IMR-90 (cell line): ENCODE measurements around the gene SDK1.

Experiments
- CEBPB ChIP-seq: IDR thresholded peaks from 2 replicates; pipeline ENCODE4 v1.6.1; 2012; ENCODE audit warnings: low read depth, low read length, improper control_type of control experiment
- CHD1 ChIP-seq: IDR thresholded peaks from 2 replicates; pipeline ENCODE4 v1.6.1; 2012; ENCODE audit warnings: low read depth, low read length, improper control_type of control experiment
- FOS ChIP-seq: fragments of 150-350 bp; IDR thresholded peaks from 2 replicates; pipeline ENCODE4 v1.6.1; 2016; ENCODE audit warnings: low read depth, low read length
- MAFK ChIP-seq: IDR thresholded peaks from 2 replicates; pipeline ENCODE4 v1.6.1; 2012; ENCODE audit warnings: low read depth, low read length, improper control_type of control experiment
- MAZ ChIP-seq: IDR thresholded peaks from 2 replicates; pipeline ENCODE4 v1.6.1; 2012; ENCODE audit warnings: low read depth, mild to moderate bottlenecking, low read length, improper control_type of control experiment, moderate library complexity, borderline replicate concordance
- MXI1 ChIP-seq: IDR thresholded peaks from 2 replicates; pipeline ENCODE4 v1.6.1; 2012; ENCODE audit warnings: low read depth, mild to moderate bottlenecking, low read length, moderate library complexity, borderline replicate concordance
- POLR2A ChIP-seq: IDR thresholded peaks from 2 replicates; pipeline ENCODE4 v1.6.1; 2012; ENCODE audit warnings: mild to moderate bottlenecking, low read depth, low read length
- RAD21 ChIP-seq: IDR thresholded peaks from 2 replicates; pipeline ENCODE4 v1.6.1; 2012; ENCODE audit warnings: low read length, improper control_type of control experiment
- RCOR1 ChIP-seq: IDR thresholded peaks from 2 replicates; pipeline ENCODE4 v1.6.1; 2012; ENCODE audit warnings: mild to moderate bottlenecking, low read length, improper control_type of control experiment; ENCODE audit not compliant: insufficient replicate concordance
- RFX5 ChIP-seq: IDR thresholded peaks from 2 replicates; pipeline ENCODE4 v1.8.0; 2012; ENCODE audit warnings: low read depth, mild to moderate bottlenecking, low read length, moderate library complexity
- SMC3 ChIP-seq: fragments of 150-350 bp; IDR thresholded peaks from 2 replicates; pipeline ENCODE4 v1.6.1; 2016; ENCODE audit warnings: low read depth, mild to moderate bottlenecking, antibody characterized with exemption, low read length, moderate library complexity
- TF ChIP-seq, protein P1 (sequence below): conservative IDR thresholded peaks from 2 replicates; pipeline ENCODE4 v1.5.1; 2012; ENCODE audit warnings: mild to moderate bottlenecking, low read depth, low read length, improper control_type of control experiment
- TF ChIP-seq, protein P2 (sequence below): fragments of 150-350 bp; IDR thresholded peaks from 2 replicates; pipeline ENCODE4 v1.6.1; 2017; ENCODE audit warnings: mild to moderate bottlenecking, antibody characterized with exemption, low read length, low read depth
- TF ChIP-seq, protein P3 (sequence below): fragments of 150-350 bp; IDR thresholded peaks from 2 replicates; pipeline ENCODE4 v1.6.1; 2016; ENCODE audit warnings: low read depth, mild to moderate bottlenecking, low read length, moderate library complexity, borderline replicate concordance

DNA sequence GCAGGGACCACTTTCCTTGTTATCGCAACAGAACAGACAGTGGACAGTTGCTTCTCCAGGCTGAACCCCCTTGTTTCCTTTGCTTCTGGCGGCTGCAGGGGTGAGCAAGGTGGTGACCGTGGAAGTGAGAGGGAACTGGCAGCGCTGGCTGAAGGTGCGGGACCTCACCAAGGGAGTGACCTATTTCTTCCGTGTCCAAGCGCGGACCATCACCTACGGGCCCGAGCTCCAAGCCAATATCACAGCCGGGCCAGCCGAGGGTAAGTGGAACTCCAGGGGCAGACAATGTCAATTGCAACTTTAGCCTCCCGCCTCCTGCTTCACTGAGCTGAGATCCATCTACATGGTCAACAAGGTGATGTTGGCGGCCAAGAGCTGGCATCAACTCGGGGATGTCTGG is 919.0 kb downstream of the SDK1 start:
- TF ChIP-seq POLR2A (no peak), RAD21 (no peak), RCOR1 (no peak), MAFK (no peak), MXI1 (no peak), SMC3 (no peak), CEBPB (no peak), RFX5 (no peak), FOS (no peak), MAZ (no peak), CHD1 (no peak)
- TF ChIP-seq, protein P1, sequence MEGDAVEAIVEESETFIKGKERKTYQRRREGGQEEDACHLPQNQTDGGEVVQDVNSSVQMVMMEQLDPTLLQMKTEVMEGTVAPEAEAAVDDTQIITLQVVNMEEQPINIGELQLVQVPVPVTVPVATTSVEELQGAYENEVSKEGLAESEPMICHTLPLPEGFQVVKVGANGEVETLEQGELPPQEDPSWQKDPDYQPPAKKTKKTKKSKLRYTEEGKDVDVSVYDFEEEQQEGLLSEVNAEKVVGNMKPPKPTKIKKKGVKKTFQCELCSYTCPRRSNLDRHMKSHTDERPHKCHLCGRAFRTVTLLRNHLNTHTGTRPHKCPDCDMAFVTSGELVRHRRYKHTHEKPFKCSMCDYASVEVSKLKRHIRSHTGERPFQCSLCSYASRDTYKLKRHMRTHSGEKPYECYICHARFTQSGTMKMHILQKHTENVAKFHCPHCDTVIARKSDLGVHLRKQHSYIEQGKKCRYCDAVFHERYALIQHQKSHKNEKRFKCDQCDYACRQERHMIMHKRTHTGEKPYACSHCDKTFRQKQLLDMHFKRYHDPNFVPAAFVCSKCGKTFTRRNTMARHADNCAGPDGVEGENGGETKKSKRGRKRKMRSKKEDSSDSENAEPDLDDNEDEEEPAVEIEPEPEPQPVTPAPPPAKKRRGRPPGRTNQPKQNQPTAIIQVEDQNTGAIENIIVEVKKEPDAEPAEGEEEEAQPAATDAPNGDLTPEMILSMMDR, result no peak
- TF ChIP-seq, protein P2, sequence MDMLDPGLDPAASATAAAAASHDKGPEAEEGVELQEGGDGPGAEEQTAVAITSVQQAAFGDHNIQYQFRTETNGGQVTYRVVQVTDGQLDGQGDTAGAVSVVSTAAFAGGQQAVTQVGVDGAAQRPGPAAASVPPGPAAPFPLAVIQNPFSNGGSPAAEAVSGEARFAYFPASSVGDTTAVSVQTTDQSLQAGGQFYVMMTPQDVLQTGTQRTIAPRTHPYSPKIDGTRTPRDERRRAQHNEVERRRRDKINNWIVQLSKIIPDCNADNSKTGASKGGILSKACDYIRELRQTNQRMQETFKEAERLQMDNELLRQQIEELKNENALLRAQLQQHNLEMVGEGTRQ, result no peak
- TF ChIP-seq, protein P3, sequence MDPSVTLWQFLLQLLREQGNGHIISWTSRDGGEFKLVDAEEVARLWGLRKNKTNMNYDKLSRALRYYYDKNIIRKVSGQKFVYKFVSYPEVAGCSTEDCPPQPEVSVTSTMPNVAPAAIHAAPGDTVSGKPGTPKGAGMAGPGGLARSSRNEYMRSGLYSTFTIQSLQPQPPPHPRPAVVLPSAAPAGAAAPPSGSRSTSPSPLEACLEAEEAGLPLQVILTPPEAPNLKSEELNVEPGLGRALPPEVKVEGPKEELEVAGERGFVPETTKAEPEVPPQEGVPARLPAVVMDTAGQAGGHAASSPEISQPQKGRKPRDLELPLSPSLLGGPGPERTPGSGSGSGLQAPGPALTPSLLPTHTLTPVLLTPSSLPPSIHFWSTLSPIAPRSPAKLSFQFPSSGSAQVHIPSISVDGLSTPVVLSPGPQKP, result no peak
